ENCODE results near the gene GRID1.
"Not testable (repeated sequence)": the region's sequence is repeated elsewhere in the genome, so short reads cannot be mapped to it uniquely, and the experiment has no call there.

The GRID1 gene

GRCh38 chr10:85961073-85961472 is 405.5 kb downstream of the GRID1 start:
- no peak for DNase-seq

- no peak for DNase-seq
These were observed 407.4 kb downstream of the GRID1 start for GRCh38 chr10:85959239-85959638.

GRCh38 chr10:85950921-85951320 is 415.7 kb downstream of the GRID1 start:
- DNase-seq, result no peak

- no peak for DNase-seq
These were observed 419.8 kb downstream of the GRID1 start for GRCh38 chr10:85946713-85947326.

- no peak for DNase-seq
These were observed 430.4 kb downstream of the GRID1 start for GRCh38 chr10:85936161-85936560.

- DNase-seq, result no peak
These were observed 432.0 kb downstream of the GRID1 start for GRCh38 chr10:85934586-85934985.

GRCh38 chr10:85929993-85930392 is 436.6 kb downstream of the GRID1 start:
- DNase-seq, result not testable (repeated sequence)

- no peak for DNase-seq
These were observed 438.5 kb downstream of the GRID1 start for GRCh38 chr10:85927952-85928665.

GRCh38 chr10:85926986-85927385 is 439.6 kb downstream of the GRID1 start:
- DNase-seq, result no peak

GRCh38 chr10:85926136-85926535 is 440.5 kb downstream of the GRID1 start:
- DNase-seq, result no peak

GRCh38 chr10:85925201-85925750 is 441.3 kb downstream of the GRID1 start:
- no peak for DNase-seq

GRCh38 chr10:85924382-85925102 is 442.1 kb downstream of the GRID1 start:
- no peak for DNase-seq

GRCh38 chr10:85922356-85923129 is 444.1 kb downstream of the GRID1 start:
- no peak for DNase-seq

- no peak for DNase-seq
These were observed 444.8 kb downstream of the GRID1 start for GRCh38 chr10:85921789-85922188.

- DNase-seq, result no peak
These were observed 446.3 kb downstream of the GRID1 start for GRCh38 chr10:85920311-85920710.

- DNase-seq, result no peak
These were observed 447.0 kb downstream of the GRID1 start for GRCh38 chr10:85919491-85920021.

- DNase-seq, result no peak
These were observed 448.2 kb downstream of the GRID1 start for GRCh38 chr10:85918371-85918770.

- DNase-seq, result no peak
These were observed 449.0 kb downstream of the GRID1 start for GRCh38 chr10:85917601-85918000.

- no peak for DNase-seq
These were observed 449.5 kb downstream of the GRID1 start for GRCh38 chr10:85916994-85917573.

GRCh38 chr10:85916286-85916685 is 450.3 kb downstream of the GRID1 start:
- peak; percentile 34 for DNase-seq

GRCh38 chr10:85915245-85915846 is 451.2 kb downstream of the GRID1 start:
- DNase-seq, result no peak

GRCh38 chr10:85914720-85915119 is 451.9 kb downstream of the GRID1 start:
- DNase-seq, result no peak

Data from kidney glomerular epithelial cell (primary cell).